Measurements from ENCODE around the gene SNX10.

The SNX10 gene

GRCh38 chr7:26398756-26399509 lies 107.3 kb downstream of the SNX10 start:
- no peak for TF ChIP-seq CTCF (IDR thresholded peaks at IDR 0.05; ENCODE audit: borderline replicate concordance, control extremely low read depth, extremely low read depth, insufficient read depth, missing control alignments)
- peak; percentile 86 for DNase-seq (ENCODE audit: low spot score)
- in situ Hi-C loops (cut with MboI; ENCODE audit: low sequenced_read_pairs, unreplicated experiment) = no loop called here

DNA sequence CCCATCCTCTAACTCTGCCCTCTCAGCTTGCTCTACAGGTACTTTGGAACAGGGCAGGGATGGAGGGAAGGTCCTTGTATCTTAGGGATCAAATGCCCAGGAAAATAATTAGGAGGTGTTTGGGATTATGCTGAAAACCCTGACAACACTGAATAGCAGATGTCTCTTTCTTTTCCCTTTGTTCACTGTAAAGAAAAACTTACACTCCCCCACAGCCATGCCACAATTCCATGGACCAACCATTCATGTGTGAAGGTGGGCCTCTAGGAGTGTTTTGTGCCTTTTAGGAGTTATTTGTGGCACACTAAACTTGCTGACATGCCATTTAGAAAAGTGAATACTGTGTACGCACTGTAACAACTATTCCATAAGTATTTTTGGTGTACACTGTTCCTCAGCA lies 108.1 kb downstream of the SNX10 start:
- in situ Hi-C loops (cut with MboI; ENCODE audit: low sequenced_read_pairs, unreplicated experiment) = no loop called here

DNA sequence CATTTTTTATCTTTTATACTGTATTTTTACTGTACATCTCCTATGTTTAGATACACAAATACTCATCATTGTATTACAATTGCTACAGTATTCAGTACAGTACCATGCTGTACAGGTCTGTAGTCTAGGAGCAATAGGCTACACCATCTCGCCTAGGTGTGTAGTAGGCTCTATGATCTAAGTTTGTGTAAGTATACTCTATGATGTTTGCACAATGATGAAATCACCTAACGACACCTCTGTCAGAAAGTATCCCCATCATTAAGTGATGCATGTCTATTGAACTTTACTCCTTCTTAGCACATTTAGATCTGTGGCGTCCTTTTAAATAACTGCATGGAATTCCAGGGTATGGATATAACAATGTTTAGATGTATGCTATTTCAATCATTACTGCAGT lies 112.0 kb downstream of the SNX10 start:
- no peak for TF ChIP-seq CTCF (IDR thresholded peaks at IDR 0.05; ENCODE audit: borderline replicate concordance, control extremely low read depth, extremely low read depth, insufficient read depth, missing control alignments)
- no peak for DNase-seq (ENCODE audit: low spot score)
- in situ Hi-C loops (cut with MboI; ENCODE audit: low sequenced_read_pairs, unreplicated experiment) = no loop called here

More for the DNA sequence above, 108.1 kb downstream of the SNX10 start:
- TF ChIP-seq CTCF (IDR thresholded peaks at IDR 0.05; ENCODE audit: borderline replicate concordance, control extremely low read depth, extremely low read depth, insufficient read depth, missing control alignments) = no peak
- no peak for DNase-seq (ENCODE audit: low spot score)

GRCh38 chr7:26404189-26404996 lies 112.7 kb downstream of the SNX10 start:
- TF ChIP-seq CTCF (IDR thresholded peaks at IDR 0.05; ENCODE audit: borderline replicate concordance, control extremely low read depth, extremely low read depth, insufficient read depth, missing control alignments) = no peak
- no peak for DNase-seq (ENCODE audit: low spot score)
- in situ Hi-C loops (cut with MboI; ENCODE audit: low sequenced_read_pairs, unreplicated experiment) = no loop called here

DNA sequence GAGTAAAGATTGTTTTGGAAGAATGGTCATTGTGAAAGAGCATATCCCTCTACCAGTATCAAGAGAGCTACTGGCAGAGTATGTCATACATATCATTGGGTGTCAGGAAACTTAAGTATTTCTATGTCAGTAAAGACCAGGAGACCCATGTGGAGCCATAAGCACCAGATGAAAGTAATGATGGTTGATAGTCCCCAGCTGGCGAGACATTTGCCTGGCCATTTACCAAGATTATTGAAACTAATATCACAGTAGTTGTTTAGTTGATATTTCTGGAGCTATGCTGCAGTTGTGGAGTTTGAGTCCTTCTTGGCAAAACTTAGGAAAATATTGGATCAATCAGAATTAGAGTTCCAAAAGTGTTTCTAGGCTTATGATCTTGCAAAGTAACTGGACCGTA lies 114.8 kb downstream of the SNX10 start:
- DNase-seq (ENCODE audit: low spot score) = no peak
- no peak for TF ChIP-seq CTCF (IDR thresholded peaks at IDR 0.05; ENCODE audit: borderline replicate concordance, control extremely low read depth, extremely low read depth, insufficient read depth, missing control alignments)
- in situ Hi-C loops (cut with MboI; ENCODE audit: low sequenced_read_pairs, unreplicated experiment) = no loop called here

- DNase-seq (ENCODE audit: low spot score) = no peak
- no peak for TF ChIP-seq CTCF (IDR thresholded peaks at IDR 0.05; ENCODE audit: borderline replicate concordance, control extremely low read depth, extremely low read depth, insufficient read depth, missing control alignments)
- in situ Hi-C loops (cut with MboI; ENCODE audit: low sequenced_read_pairs, unreplicated experiment) = no loop called here
These were observed 118.2 kb downstream of the SNX10 start for GRCh38 chr7:26409661-26410547.

Data from GM13976 (cell line).